Caco-2 (cell line): ENCODE measurements around the gene SFN. TPM values are rescaled to one million over a fixed set of nuclear protein-coding genes. Genes with fewer than 3 reads are reported as not detected.

Experiments used
- BruUV-seq: library from RNA; stranded (reverse); fragments of 400-500 nt; replicated peaks from 2 replicates; lab custom pipeline; 2021; lab: Mats Ljungman, UMichigan
- CTCF ChIA-PET: fragments of 300-600 bp; sonication (Branson Sonifier 250); formaldehyde crosslinking; loops from one replicate; lab custom pipeline; 2022; ENCODE audit warnings: antibody characterized with exemption; lab: Charles Lee
- POLR2A ChIA-PET: fragments of 300-600 bp; sonication (Branson Sonifier 250); formaldehyde crosslinking; loops from one replicate; lab custom pipeline; 2022; ENCODE audit warnings: antibody characterized with exemption; lab: Charles Lee
- DNase-seq, 2 experiments: peaks; one replicate each; pipeline versions ENCODE4 v3.0.0 to v3.0.0-alpha.2; 2020 to 2022
- H3K27me3 ChIP-seq: replicated peaks from 2 replicates; pipeline ENCODE4 v1.6.0; 2011; ENCODE audit warnings: low read length; ENCODE audit not compliant: control insufficient read depth, insufficient read depth
- H3K36me3 ChIP-seq: 2 replicates; pipeline ENCODE4 v1.5.1; 2011; ENCODE audit warnings: low read length; ENCODE audit not compliant: control insufficient read depth, insufficient read depth
- H3K4me1 ChIP-seq: fragments of 250-450 bp; sonication (Bioruptor Pico); 2 replicates; pipeline ENCODE4 v1.5.1; 2020; ENCODE audit warnings: mild to moderate bottlenecking
- H3K4me3 ChIP-seq: 2 replicates; pipeline ENCODE4 v1.5.1; 2011; ENCODE audit warnings: low read depth, mild to moderate bottlenecking, control low read depth, low read length
- H3K9me3 ChIP-seq: fragments of 250-450 bp; sonication (Bioruptor Pico); 2 replicates; pipeline ENCODE4 v1.5.1; 2020; ENCODE audit warnings: mild to moderate bottlenecking, moderate library complexity
- H3K27ac Mint-ChIP-seq: one replicate; pipeline ENCODE4 v1.8.0; 2022; ENCODE audit warnings: mixed read lengths; ENCODE audit not compliant: unreplicated experiment
- H3K27me3 Mint-ChIP-seq: one replicate; pipeline ENCODE4 v1.8.0; 2022; ENCODE audit warnings: mixed read lengths; ENCODE audit not compliant: insufficient read depth, unreplicated experiment
- H3K36me3 Mint-ChIP-seq: one replicate; pipeline ENCODE4 v1.8.0; 2022; ENCODE audit warnings: mild to moderate bottlenecking, mixed read lengths; ENCODE audit not compliant: insufficient read depth, unreplicated experiment
- H3K4me1 Mint-ChIP-seq: one replicate; pipeline ENCODE4 v1.8.0; 2022; ENCODE audit warnings: low read depth, mixed read lengths; ENCODE audit not compliant: unreplicated experiment
- H3K4me3 Mint-ChIP-seq: one replicate; pipeline ENCODE4 v1.8.0; 2022; ENCODE audit warnings: mild to moderate bottlenecking, moderate library complexity, mixed read lengths; ENCODE audit not compliant: unreplicated experiment
- H3K9me3 Mint-ChIP-seq: one replicate; pipeline ENCODE4 v1.8.0; 2022; ENCODE audit warnings: mixed read lengths; ENCODE audit not compliant: unreplicated experiment
- CTCF ChIP-seq, 2 experiments: fragments of 200-600 bp in 1 of 2; IDR thresholded peaks; 1 replicate in 1 of 2; 2 replicates in 1 of 2; pipeline versions ENCODE4 v1.5.1 to v1.8.0; 2011 to 2022; ENCODE audit warnings: antibody characterized with exemption in 1 of 2, control low read depth in 1 of 2, inconsistent platforms in 1 of 2, low read depth in 1 of 2, low read length in 1 of 2, mild to moderate bottlenecking in 1 of 2, moderate library complexity in 1 of 2; ENCODE audit not compliant: insufficient read depth in 1 of 2, severe bottlenecking in 1 of 2, unreplicated experiment in 1 of 2
- intact Hi-C: fragments of 100-400 bp; cut with micrococcal nuclease; formaldehyde crosslinking; loops from one replicate; pipeline ENCODE4 v1.10.0; 2022; ENCODE audit not compliant: unreplicated experiment
- total RNA-seq: library from RNA; stranded (reverse); gene quantifications from 2 replicates; pipeline ENCODE4 v1.2.3, GENCODE V29; 2022

SFN gene
- total RNA-seq, 1 experiment from 2014 or later, result 21.4 TPM

DNA sequence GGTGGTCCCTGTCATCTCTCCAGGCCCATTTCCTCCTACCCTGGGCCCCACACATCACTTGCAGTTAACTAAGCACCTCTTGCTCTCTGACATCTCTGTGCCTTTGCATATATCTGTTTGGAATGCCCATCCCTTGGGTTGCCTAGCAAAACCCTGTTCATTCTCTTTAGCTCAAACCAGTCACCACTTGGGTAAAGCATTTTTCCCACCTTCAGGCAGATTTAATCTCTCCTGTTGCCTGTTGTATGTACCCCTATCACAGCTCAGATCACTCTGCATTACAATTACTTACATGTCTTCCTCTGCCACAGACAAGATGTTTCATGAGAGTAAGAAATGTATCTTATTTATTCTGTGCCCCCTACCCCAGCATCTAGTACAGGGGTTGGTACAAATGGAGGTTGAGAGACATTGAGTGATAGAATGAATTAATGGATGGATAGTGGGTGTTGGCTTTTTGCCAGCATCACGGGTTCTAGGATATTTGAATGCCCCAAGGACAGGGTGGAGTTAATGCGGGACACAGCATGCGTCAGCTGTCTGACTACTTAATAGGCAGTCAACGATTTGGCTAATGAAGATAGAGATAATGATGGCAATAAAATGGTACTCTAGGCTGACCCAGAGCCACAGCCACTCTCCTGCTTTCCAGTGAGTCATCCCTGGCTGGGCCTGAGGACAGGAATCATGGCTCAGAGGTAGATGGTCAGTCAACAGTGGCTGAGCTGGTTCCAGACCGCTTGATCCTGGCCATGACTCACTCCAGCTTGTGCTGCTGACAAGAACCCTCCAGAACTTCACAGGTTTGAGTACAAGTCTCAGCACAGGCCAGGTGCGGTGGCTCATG lies 44.3 kb downstream of the SFN start:
- no peak overlapping the region for H3K27ac Mint-ChIP-seq
- Histone ChIP-seq H3K4me3 (no peak overlapping the region), H3K36me3 (no peaks in the 10 kb centered on the region; the same call in 1 of the 2 replicates), H3K4me1 (peaks cover 11% of the 10 kb centered on the region; the same call in 1 of the 2 replicates), H3K9me3 (no peaks in the 10 kb centered on the region), H3K27me3 (no peaks in the 10 kb centered on the region)
- intact Hi-C loops, result no loop called here
- ChIA-PET POLR2A (interaction anchor here (0.5 to 1.0 kb wide), 2 partner anchors 17 to 20 kb away, joined by 3 read pairs; partner anchors contain the start of gene GPN2), CTCF (no interaction called here)
- no TSS peak for BruUV-seq
- H3K36me3 Mint-ChIP-seq, result no peaks in the 10 kb centered on the region
- TF ChIP-seq CTCF (IDR thresholded peaks at IDR 0.05; ENCODE audit: insufficient read depth in 1 of 2, low read depth in 1 of 2, low read length in 1 of 2, severe bottlenecking in 1 of 2, unreplicated experiment in 1 of 2), result no peak
- H3K9me3 Mint-ChIP-seq, result no peaks in the 10 kb centered on the region
- DNase-seq, result peak; percentile 21 to 54
- H3K27me3 Mint-ChIP-seq, result no peaks in the 10 kb centered on the region
- H3K4me3 Mint-ChIP-seq, result no peak overlapping the region
- H3K4me1 Mint-ChIP-seq, result peaks cover 15% of the 10 kb centered on the region

- CTCF ChIA-PET, result no interaction called here
Measured at GRCh38 chr1:26909951-26910342, 47.0 kb downstream of the SFN start.

More at GRCh38 chr1:26909951-26910342, 47.0 kb downstream of the SFN start:
- Mint-ChIP-seq H3K36me3 (no peaks in the 10 kb centered on the region), H3K9me3 (no peaks in the 10 kb centered on the region), H3K4me1 (peaks cover 15% of the 10 kb centered on the region), H3K4me3 (no peak overlapping the region), H3K27me3 (no peaks in the 10 kb centered on the region), H3K27ac (no peak overlapping the region)
- peaks cover 28% of the 10 kb centered on the region for H3K4me1 ChIP-seq
- no peaks in the 10 kb centered on the region for H3K9me3 ChIP-seq
- no peaks in the 10 kb centered on the region for H3K27me3 ChIP-seq
- no peak overlapping the region for H3K4me3 ChIP-seq
- BruUV-seq, result no TSS peak
- DNase-seq, result no peak
- H3K36me3 ChIP-seq, result no peaks in the 10 kb centered on the region; the same call in 1 of the 2 replicates
- TF ChIP-seq CTCF (IDR thresholded peaks at IDR 0.05; ENCODE audit: insufficient read depth in 1 of 2, low read depth in 1 of 2, low read length in 1 of 2, severe bottlenecking in 1 of 2, unreplicated experiment in 1 of 2), result no peak
- POLR2A ChIA-PET, result interaction anchor here (0.5 kb wide), 1 partner anchor 19 kb away, joined by 3 read pairs; no protein-coding TSS in a partner anchor
- intact Hi-C loops, result no loop called here
